ENCODE results near the gene BATF3.

DNA sequence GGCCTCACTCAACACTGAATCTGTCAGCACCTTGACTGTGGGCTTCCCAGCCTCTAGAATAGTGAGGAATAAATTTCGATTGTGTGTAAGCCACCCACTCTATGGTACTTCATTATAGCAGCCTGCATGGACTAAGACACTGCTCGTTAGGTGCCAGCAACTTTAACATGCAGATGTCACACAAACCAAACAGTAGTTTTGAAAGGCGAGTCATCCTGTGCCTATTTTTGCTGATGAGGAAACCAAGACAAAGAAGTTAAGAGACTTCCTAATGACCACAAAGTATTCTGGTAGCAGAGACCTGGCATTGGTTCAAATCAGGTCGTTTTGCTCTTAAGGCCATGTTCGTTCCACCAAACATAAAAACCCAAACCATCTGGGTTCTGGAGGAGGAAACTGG lies 42.9 kb downstream of the BATF3 start:
- TF ChIP-seq CTCF (IDR thresholded peaks at IDR 0.05), result no peak
- no peak for TF ChIP-seq ELK1 (IDR thresholded peaks at IDR 0.05; ENCODE audit: low read depth, low read length)
- TF ChIP-seq REST (IDR thresholded peaks at IDR 0.05), result no peak
- no peak for TF ChIP-seq EHF (CRISPR knock-in tag; IDR thresholded peaks at IDR 0.05)
- no peak for TF ChIP-seq POLR2A (IDR thresholded peaks at IDR 0.05; ENCODE audit: low read length)
- TF ChIP-seq JUNB (IDR thresholded peaks at IDR 0.05), result no peak
- no peak for TF ChIP-seq CEBPB (IDR thresholded peaks at IDR 0.05)
- TF ChIP-seq FOSL2 (IDR thresholded peaks at IDR 0.05), result no peak
- no peak for TF ChIP-seq FOSL2 (CRISPR knock-in tag; IDR thresholded peaks at IDR 0.05)
- no peak for TF ChIP-seq ZC3H11A (IDR thresholded peaks at IDR 0.05)
- no peak for TF ChIP-seq FOSB (CRISPR knock-in tag; IDR thresholded peaks at IDR 0.05)
- no peak for TF ChIP-seq PHF8 (IDR thresholded peaks at IDR 0.05; ENCODE audit: borderline replicate concordance, low read depth)
- no peak for TF ChIP-seq MAFK (IDR thresholded peaks at IDR 0.05; ENCODE audit: partially characterized antibody)
- TF ChIP-seq, protein P1, sequence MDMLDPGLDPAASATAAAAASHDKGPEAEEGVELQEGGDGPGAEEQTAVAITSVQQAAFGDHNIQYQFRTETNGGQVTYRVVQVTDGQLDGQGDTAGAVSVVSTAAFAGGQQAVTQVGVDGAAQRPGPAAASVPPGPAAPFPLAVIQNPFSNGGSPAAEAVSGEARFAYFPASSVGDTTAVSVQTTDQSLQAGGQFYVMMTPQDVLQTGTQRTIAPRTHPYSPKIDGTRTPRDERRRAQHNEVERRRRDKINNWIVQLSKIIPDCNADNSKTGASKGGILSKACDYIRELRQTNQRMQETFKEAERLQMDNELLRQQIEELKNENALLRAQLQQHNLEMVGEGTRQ (IDR thresholded peaks at IDR 0.05), result no peak
- no peak for TF ChIP-seq EP300 (IDR thresholded peaks at IDR 0.05)
